ENCODE results near the gene PARD3B. TPM values are rescaled to one million over a fixed set of nuclear protein-coding genes. Genes with fewer than 3 reads are reported as not detected.

Gene PARD3B
- total RNA-seq, 2 experiments from 2014 or later = 0.11 to 0.88 TPM

DNA sequence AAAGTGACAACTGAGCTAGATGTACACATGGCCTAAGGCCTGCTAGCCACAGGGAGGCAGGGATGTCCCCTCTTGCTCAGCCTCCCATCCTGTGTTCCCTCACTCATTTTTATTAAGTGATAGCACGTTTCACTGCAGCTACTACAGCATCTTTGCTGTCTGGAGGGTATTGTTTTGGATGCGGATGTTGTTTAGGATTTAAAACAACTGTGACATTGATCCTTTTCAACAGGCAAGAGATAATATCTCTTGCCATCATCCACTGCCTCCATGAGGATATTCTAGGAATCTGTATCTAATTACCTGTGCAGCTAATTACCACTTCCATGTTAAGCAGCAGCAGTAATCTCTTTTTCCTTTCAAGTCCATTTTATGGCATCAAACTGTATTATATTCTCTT is 345.4 kb downstream of the PARD3B start:
- no peak overlapping the region for H3K27ac Mint-ChIP-seq
- ATAC-seq (no peak), DNase-seq (no peak)
- ChIA-PET POLR2A (no interaction called here), CTCF (no interaction called here)
- H3K36me3 Mint-ChIP-seq (ENCODE audit: low read depth) = no peaks in the 10 kb centered on the region
- H3K9me3 Mint-ChIP-seq = no peaks in the 10 kb centered on the region
- TF ChIP-seq, protein P1, sequence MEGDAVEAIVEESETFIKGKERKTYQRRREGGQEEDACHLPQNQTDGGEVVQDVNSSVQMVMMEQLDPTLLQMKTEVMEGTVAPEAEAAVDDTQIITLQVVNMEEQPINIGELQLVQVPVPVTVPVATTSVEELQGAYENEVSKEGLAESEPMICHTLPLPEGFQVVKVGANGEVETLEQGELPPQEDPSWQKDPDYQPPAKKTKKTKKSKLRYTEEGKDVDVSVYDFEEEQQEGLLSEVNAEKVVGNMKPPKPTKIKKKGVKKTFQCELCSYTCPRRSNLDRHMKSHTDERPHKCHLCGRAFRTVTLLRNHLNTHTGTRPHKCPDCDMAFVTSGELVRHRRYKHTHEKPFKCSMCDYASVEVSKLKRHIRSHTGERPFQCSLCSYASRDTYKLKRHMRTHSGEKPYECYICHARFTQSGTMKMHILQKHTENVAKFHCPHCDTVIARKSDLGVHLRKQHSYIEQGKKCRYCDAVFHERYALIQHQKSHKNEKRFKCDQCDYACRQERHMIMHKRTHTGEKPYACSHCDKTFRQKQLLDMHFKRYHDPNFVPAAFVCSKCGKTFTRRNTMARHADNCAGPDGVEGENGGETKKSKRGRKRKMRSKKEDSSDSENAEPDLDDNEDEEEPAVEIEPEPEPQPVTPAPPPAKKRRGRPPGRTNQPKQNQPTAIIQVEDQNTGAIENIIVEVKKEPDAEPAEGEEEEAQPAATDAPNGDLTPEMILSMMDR (IDR thresholded peaks at IDR 0.05) = no peak
- no peaks in the 10 kb centered on the region for H3K27me3 Mint-ChIP-seq
- peaks cover 2% of the 10 kb centered on the region for H3K4me1 Mint-ChIP-seq (ENCODE audit: low read depth)
- intact Hi-C loops (cut with micrococcal nuclease) = no loop called here
- H3K4me3 Mint-ChIP-seq = no peak overlapping the region

DNA sequence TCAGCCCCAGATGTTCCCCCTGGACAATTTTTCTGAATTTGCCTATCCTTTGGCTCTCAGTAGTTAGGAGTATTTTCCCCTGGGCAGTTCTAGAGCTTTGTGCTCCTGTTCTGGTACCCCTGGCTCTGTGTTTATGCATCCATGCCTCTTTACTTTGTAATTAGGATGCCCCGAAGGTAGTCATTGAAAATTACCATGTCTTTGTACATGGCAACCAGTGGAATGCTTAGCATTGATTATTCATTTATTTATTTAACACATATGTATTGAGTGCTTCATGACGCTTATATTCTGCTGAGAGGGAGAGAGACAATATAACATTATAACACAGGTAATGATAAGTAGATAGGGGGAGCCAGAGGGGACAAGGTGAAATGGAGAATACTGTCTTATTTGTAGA is 346.5 kb downstream of the PARD3B start:
- TF ChIP-seq, protein P1 (IDR thresholded peaks at IDR 0.05) = no peak
- no peak overlapping the region for H3K4me3 Mint-ChIP-seq
- intact Hi-C loops (cut with micrococcal nuclease) = no loop called here
- no peak overlapping the region for H3K27ac Mint-ChIP-seq
- no peaks in the 10 kb centered on the region for H3K36me3 Mint-ChIP-seq (ENCODE audit: low read depth)
- POLR2A ChIA-PET = no interaction called here
- peaks cover 2% of the 10 kb centered on the region for H3K4me1 Mint-ChIP-seq (ENCODE audit: low read depth)
- DNase-seq (no peak), ATAC-seq (no peak)
- no peaks in the 10 kb centered on the region for H3K27me3 Mint-ChIP-seq
- no peaks in the 10 kb centered on the region for H3K9me3 Mint-ChIP-seq
- CTCF ChIA-PET = interaction anchor here (0.8 kb wide), 1 partner anchor 20 kb away, joined by 3 read pairs; no protein-coding TSS in a partner anchor

DNA sequence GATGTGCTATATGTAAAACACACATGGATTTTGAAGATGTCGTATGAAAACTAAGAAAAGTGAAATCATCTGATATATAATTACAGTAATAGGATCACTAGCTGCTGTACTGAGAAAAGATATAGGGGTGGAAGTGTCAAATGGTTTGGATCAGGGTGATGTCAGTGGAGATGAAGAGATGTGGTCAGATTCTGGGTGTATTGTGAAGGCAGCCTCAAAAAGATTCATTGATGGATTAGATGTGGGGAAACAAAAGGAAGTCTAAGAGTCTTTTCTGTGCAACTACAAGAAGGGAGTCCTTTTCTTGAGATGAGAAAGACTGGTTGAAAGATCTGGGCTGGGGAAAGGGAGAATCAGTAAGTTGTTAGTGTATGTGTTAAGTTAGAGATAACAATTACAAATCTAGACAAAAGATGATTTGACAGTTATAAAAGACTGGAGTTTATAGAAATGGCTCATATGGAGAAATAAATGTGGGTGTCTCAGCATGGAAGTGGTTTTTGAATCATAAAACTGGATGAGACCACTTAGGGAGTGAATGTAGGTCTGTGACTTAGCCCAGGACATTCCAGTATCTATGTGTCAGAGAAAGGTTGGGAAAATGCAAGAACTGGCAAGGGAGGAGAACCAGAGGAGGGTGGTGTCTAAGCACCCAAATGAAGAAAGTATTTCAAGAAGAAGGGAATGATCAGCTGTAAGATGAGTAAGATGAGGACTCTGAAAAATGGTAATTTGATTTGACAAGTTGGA is 347.4 kb downstream of the PARD3B start:
- H3K36me3 Mint-ChIP-seq (ENCODE audit: low read depth) = no peaks in the 10 kb centered on the region
- TF ChIP-seq, protein P1 (IDR thresholded peaks at IDR 0.05) = no peak
- CTCF ChIA-PET = interaction anchor here (0.8 to 0.9 kb wide), 2 partner anchors 21 to 783 kb away, joined by 3 read pairs; no protein-coding TSS in a partner anchor
- no peaks in the 10 kb centered on the region for H3K9me3 Mint-ChIP-seq
- ATAC-seq (no peak), DNase-seq (no peak)
- POLR2A ChIA-PET = no interaction called here
- no peak overlapping the region for H3K27ac Mint-ChIP-seq
- H3K4me3 Mint-ChIP-seq = no peak overlapping the region
- intact Hi-C loops (cut with micrococcal nuclease) = no loop called here
- H3K27me3 Mint-ChIP-seq = no peaks in the 10 kb centered on the region
- H3K4me1 Mint-ChIP-seq (ENCODE audit: low read depth) = peaks cover 2% of the 10 kb centered on the region

DNA sequence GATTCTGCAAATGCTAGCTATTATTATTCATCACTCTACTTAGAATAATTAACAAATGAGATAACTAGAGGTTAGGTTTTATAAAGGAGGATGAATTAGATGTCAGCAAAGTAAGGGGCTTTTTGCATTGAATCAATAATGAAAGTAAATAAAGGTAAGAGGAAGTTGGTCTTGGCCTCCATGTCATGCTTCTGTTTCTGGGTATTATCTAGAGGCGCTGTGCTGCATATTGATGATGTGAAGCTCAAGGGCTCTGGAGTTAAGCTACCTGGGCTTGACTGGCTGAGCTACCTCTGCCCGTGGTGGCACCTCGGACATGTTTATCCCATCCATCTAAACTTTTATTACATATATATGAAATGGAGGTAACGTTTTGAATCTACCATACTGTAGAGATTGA is 350.9 kb downstream of the PARD3B start:
- peaks cover 12% of the 10 kb centered on the region for H3K4me1 Mint-ChIP-seq (ENCODE audit: low read depth)
- intact Hi-C loops (cut with micrococcal nuclease) = no loop called here
- no peak for DNase-seq
- CTCF ChIA-PET = interaction anchor here (1.1 kb wide), 1 partner anchor 11 kb away, joined by 3 read pairs; no protein-coding TSS in a partner anchor
- H3K4me3 Mint-ChIP-seq = no peak overlapping the region
- POLR2A ChIA-PET = no interaction called here
- no peak overlapping the region for H3K27ac Mint-ChIP-seq
- H3K9me3 Mint-ChIP-seq = peaks cover 14% of the 10 kb centered on the region
- no peaks in the 10 kb centered on the region for H3K27me3 Mint-ChIP-seq
- TF ChIP-seq, protein P1 (IDR thresholded peaks at IDR 0.05) = no peak
- ATAC-seq = no peak
- H3K36me3 Mint-ChIP-seq (ENCODE audit: low read depth) = peaks cover 5% of the 10 kb centered on the region

DNA sequence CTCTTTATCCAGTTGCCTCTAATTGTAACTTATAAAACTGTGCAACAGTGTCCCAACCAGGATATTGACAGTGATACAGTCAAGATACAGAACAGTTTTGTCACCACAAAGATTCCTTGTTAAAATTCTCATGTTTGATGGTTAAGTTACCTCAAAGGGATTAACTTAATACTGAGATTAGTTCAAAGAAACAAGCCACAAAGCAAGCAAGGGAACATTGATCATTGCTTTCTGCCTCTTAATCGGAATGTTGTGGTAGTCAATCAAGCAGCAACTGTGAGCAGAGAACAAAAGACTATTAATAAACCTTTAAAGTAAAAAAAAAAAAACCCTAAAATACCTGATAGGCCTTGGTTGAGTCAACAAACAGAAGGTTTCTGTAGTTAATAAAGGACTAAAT is 352.3 kb downstream of the PARD3B start:
- no peak for ATAC-seq
- intact Hi-C loops (cut with micrococcal nuclease) = no loop called here
- no peak for DNase-seq
- CTCF ChIA-PET = no interaction called here
- POLR2A ChIA-PET = no interaction called here
- Mint-ChIP-seq H3K36me3 (ENCODE audit: low read depth) (peaks cover 5% of the 10 kb centered on the region), H3K4me3 (no peak overlapping the region), H3K27me3 (no peaks in the 10 kb centered on the region), H3K4me1 (ENCODE audit: low read depth) (peaks cover 12% of the 10 kb centered on the region), H3K9me3 (peaks cover 14% of the 10 kb centered on the region), H3K27ac (no peak overlapping the region)
- TF ChIP-seq, protein P1 (IDR thresholded peaks at IDR 0.05) = no peak
